GM10266 (cell line): ENCODE results near the gene PRKN.

Experiments used
- DNase-seq: peaks from one replicate; pipeline ENCODE4 v3.0.0; 2012; ENCODE audit errors: extremely low spot score
- CTCF ChIP-seq: IDR thresholded peaks from 2 replicates; pipeline ENCODE4 v1.5.1; 2012; ENCODE audit warnings: mild to moderate bottlenecking, low read depth; ENCODE audit not compliant: control insufficient read depth, insufficient read depth; ENCODE audit errors: missing control alignments

The PRKN gene

GRCh38 chr6:162198925-162199324 is 528.6 kb downstream of the PRKN start:
- no peak for DNase-seq

DNA sequence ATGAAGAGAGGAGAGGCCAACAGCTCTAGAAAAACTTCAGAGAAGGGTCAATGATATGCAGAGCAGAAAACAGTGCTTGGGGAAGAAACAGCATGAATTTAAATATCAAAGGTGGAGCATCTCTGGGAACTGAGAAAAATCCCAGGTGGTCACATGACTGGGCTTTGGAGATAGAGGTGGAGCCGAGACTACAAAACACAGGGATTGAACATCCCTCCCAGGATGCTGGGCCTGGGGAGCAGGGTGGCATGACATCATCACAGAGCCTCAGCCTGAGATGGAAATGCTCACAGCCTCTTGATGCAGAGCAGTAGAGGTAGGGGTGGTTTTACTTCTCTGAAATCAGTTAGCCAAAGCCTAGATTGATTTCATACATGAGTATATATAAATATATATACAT is 529.5 kb downstream of the PRKN start:
- no peak for DNase-seq
- TF ChIP-seq CTCF = no peak

More at GRCh38 chr6:162198925-162199324, 528.6 kb downstream of the PRKN start:
- TF ChIP-seq CTCF = no peak

DNA sequence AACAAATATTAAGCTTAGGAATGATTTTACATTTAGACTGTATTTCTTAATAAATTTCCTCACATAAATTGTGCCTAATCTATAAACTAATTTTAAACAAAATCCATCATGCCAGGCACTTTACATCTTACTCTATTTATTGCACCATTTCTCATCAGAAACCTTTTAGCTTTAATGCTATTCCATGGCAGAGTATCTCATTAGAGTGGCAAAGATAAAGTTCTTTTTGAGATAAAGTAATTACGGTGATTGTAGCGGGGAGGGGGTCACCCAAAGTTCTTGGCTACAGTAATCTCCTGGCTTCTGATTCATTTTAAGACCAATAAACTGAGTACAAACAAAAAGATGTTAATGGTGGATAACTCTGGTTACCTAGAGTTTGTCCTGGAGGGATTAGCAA is 532.1 kb downstream of the PRKN start:
- TF ChIP-seq CTCF = no peak

DNA sequence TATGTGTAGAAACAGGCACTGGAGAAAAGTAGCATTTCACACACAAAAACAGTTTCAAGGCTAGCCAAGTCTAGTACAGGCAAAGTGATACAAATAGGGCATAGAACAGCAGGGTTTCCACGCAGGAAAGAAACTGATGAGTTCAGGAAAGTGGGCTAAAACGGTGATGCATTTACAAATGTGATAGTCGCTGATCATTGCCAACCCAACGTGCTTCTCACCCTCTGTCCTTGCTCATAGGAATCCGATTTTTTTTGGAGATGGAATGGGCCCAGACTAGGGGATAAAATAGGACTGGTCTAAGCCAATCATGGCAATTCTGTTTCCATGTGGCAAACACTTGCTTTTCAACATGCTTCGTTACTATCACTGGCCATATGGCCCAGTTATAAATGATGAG is 536.6 kb downstream of the PRKN start:
- TF ChIP-seq CTCF = no peak
- DNase-seq = no peak

More for the DNA sequence above, 532.1 kb downstream of the PRKN start:
- DNase-seq = no peak

- DNase-seq = no peak
- no peak for TF ChIP-seq CTCF
These were observed 540.2 kb downstream of the PRKN start for GRCh38 chr6:162187168-162187935.

- DNase-seq = no peak
- TF ChIP-seq CTCF = no peak
These were observed 543.1 kb downstream of the PRKN start for GRCh38 chr6:162184465-162184864.

GRCh38 chr6:162181741-162182401 is 545.7 kb downstream of the PRKN start:
- no peak for TF ChIP-seq CTCF
- DNase-seq = no peak
